AG04450 (cell line): Measurements from ENCODE around the gene E4F1. TPM values are rescaled to one million over a fixed set of nuclear protein-coding genes. Genes with fewer than 3 reads are reported as not detected.
A peak's percentile ranks its signal among the peaks of the same experiment; 100 is the strongest.

Source experiments
- CTCF ChIA-PET: fragments of 300-600, 350-600 bp; formaldehyde crosslinking; extraction: SDS; loops from one replicate; lab custom pipeline; 2022; ENCODE audit warnings: antibody characterized with exemption, inconsistent platforms; lab: Charles Lee
- POLR2A ChIA-PET: fragments of 350-600 bp; formaldehyde crosslinking; extraction: SDS; loops from one replicate; lab custom pipeline; 2021; ENCODE audit warnings: antibody characterized with exemption, inconsistent platforms; lab: Yijun Ruan, JAX
- DNase-seq: peaks from one replicate; pipeline ENCODE4 v3.0.0-alpha.2; 2011; ENCODE audit warnings: low read depth, low spot score
- H3K27ac ChIP-seq: one replicate; pipeline ENCODE4 v1.5.1; 2012; ENCODE audit warnings: low read depth, low read length, control low read depth
- H3K27me3 ChIP-seq: one replicate; pipeline ENCODE4 v1.6.0; 2012; ENCODE audit warnings: low read length; ENCODE audit not compliant: control insufficient read depth, insufficient read depth
- H3K4me3 ChIP-seq: 2 replicates; pipeline ENCODE4 v1.5.1; 2011; ENCODE audit warnings: mild to moderate bottlenecking, low read depth, low read length, control low read depth
- H3K9me3 ChIP-seq: 2 replicates; pipeline ENCODE4 v1.5.1; 2012; ENCODE audit warnings: low read length; ENCODE audit not compliant: control insufficient read depth, insufficient read depth
- polyA plus RNA-seq: library from polyadenylated mRNA; depleted of rRNA; stranded (reverse); fragments of >200 nt; gene quantifications from 2 replicates; pipeline ENCODE4 v1.2.3, GENCODE V29; 2011
- TF ChIP-seq, protein P1 (sequence below): IDR thresholded peaks from 2 replicates; pipeline ENCODE4 v1.5.1; 2011; ENCODE audit warnings: low read depth, low read length, control low read depth, inconsistent platforms

The E4F1 gene
- polyA plus RNA-seq, 1 experiment, result 8.5 TPM

DNA sequence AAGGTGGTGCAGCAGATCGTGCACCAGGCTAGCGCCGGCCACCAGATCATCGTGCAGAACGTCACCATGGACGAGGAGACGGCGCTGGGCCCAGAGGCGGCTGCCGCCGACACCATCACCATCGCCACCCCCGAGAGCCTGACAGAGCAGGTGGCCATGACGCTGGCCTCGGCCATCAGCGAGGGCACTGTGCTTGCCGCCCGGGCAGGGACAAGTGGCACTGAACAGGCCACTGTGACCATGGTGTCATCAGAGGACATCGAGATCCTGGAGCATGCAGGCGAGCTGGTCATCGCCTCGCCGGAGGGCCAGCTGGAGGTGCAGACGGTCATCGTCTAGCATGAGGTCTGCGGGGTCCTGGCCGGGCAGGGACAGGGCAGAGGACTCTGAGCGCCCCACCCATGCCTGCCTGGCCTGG is 11.9 kb downstream of the E4F1 start:
- POLR2A ChIA-PET, result interaction anchor here (1.2 kb wide), 1 partner anchor 21 kb away, joined by 3 read pairs; the partner anchor contains the start of gene PGP
- TF ChIP-seq, protein P1, sequence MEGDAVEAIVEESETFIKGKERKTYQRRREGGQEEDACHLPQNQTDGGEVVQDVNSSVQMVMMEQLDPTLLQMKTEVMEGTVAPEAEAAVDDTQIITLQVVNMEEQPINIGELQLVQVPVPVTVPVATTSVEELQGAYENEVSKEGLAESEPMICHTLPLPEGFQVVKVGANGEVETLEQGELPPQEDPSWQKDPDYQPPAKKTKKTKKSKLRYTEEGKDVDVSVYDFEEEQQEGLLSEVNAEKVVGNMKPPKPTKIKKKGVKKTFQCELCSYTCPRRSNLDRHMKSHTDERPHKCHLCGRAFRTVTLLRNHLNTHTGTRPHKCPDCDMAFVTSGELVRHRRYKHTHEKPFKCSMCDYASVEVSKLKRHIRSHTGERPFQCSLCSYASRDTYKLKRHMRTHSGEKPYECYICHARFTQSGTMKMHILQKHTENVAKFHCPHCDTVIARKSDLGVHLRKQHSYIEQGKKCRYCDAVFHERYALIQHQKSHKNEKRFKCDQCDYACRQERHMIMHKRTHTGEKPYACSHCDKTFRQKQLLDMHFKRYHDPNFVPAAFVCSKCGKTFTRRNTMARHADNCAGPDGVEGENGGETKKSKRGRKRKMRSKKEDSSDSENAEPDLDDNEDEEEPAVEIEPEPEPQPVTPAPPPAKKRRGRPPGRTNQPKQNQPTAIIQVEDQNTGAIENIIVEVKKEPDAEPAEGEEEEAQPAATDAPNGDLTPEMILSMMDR, result no peak
- CTCF ChIA-PET, result interaction anchor here (0.7 kb wide), 1 partner anchor 227 kb away, joined by 9 read pairs; no protein-coding TSS in a partner anchor

GRCh38 chr16:2235695-2236336 is 12.4 kb downstream of the E4F1 start:
- no peak for DNase-seq
- ChIA-PET CTCF (interaction anchor here (0.7 kb wide), 1 partner anchor 227 kb away, joined by 9 read pairs; no protein-coding TSS in a partner anchor), POLR2A (interaction anchor here (0.8 to 1.2 kb wide), 4 partner anchors 15 to 80 kb away, joined by 3 to 4 read pairs (median 3); partner anchors contain the start of genes PGP and TRAF7)
- Histone ChIP-seq H3K4me3 (no peak overlapping the region), H3K27ac (no peak overlapping the region), H3K27me3 (peaks cover 13% of the 10 kb centered on the region), H3K9me3 (no peaks in the 10 kb centered on the region; the same call in 1 of the 2 replicates)
- TF ChIP-seq, protein P1, result no peak

More for the DNA sequence above, 11.9 kb downstream of the E4F1 start:
- Histone ChIP-seq H3K27ac (no peak overlapping the region), H3K27me3 (peaks cover 13% of the 10 kb centered on the region), H3K4me3 (no peak overlapping the region), H3K9me3 (no peaks in the 10 kb centered on the region; the same call in 1 of the 2 replicates)
- DNase-seq, result no peak

- CTCF ChIA-PET, result interaction anchor here (1.0 kb wide), 1 partner anchor 14 kb away, joined by 4 read pairs; the partner anchor contains the start of gene ECI1
- Histone ChIP-seq H3K27ac (no peak within 1 kb of the TSS), H3K27me3 (peaks cover 13% of the 10 kb centered on the region), H3K4me3 (peak within 1 kb of the TSS; percentile 36), H3K9me3 (no peaks in the 10 kb centered on the region; the same call in 1 of the 2 replicates)
- TF ChIP-seq, protein P1, result no peak
- POLR2A ChIA-PET, result interaction anchor here (0.8 to 1.2 kb wide), 5 partner anchors 14 to 81 kb away, joined by 3 to 4 read pairs (median 3); partner anchors contain the start of genes PGP and TRAF7
- no peak for DNase-seq
These were observed 13.1 kb downstream of the E4F1 start, which contains the start of gene DNASE1L2 for GRCh38 chr16:2236337-2237101. Gene DNASE1L2, plus strand, starts transcription at chr16:2236444. Its CDS starts 373 bp downstream, at chr16:2236817.

GRCh38 chr16:2237102-2237482 is 13.7 kb downstream of the E4F1 start:
- H3K27me3 ChIP-seq, result peaks cover 13% of the 10 kb centered on the region
- TF ChIP-seq, protein P1, result no peak
- H3K27ac ChIP-seq, result no peak overlapping the region
- CTCF ChIA-PET, result interaction anchor here (1.0 kb wide), 1 partner anchor 14 kb away, joined by 4 read pairs; the partner anchor contains the start of gene ECI1
- no peak for DNase-seq
- peak overlapping the region; percentile 36 for H3K4me3 ChIP-seq
- POLR2A ChIA-PET, result interaction anchor here (1.1 kb wide), 1 partner anchor 82 kb away, joined by 3 read pairs; the partner anchor contains the start of gene TRAF7
- H3K9me3 ChIP-seq, result no peaks in the 10 kb centered on the region; the same call in 1 of the 2 replicates
